CD4-positive, alpha-beta T cell (primary cell): Measurements from ENCODE around the gene SOST. TPM values are rescaled to one million over a fixed set of nuclear protein-coding genes. Genes with fewer than 3 reads are reported as not detected.

Source experiments
- ATAC-seq: fragments of 200-7000 bp; cut with Tn5 transposase; one replicate; pipeline ENCODE4 v1.10.0; 2022; ENCODE audit warnings: mild to moderate bottlenecking; ENCODE audit not compliant: poor library complexity
- CTCF ChIA-PET: fragments of 350-600 bp; sonication (Branson Sonifier 250); formaldehyde crosslinking; loops from one replicate; lab custom pipeline; 2021; ENCODE audit warnings: antibody characterized with exemption, inconsistent platforms; lab: Charles Lee
- POLR2A ChIA-PET: fragments of 350-600 bp; sonication (Branson Sonifier 250); formaldehyde crosslinking; loops from one replicate; lab custom pipeline; 2021; ENCODE audit warnings: antibody characterized with exemption, inconsistent platforms; lab: Charles Lee
- DNase-seq, 14 experiments: peaks; one replicate each; pipeline ENCODE4 v3.0.0-alpha.2; 2013 to 2020; ENCODE audit warnings: mixed read lengths in 2 of 14
- H3K27ac ChIP-seq, 2 donors: one replicate each; pipeline versions ENCODE4 v1.5.1 to v1.7.0; 2013; ENCODE audit warnings: low read length in 2 of 2, low read depth in 1 of 2, mild to moderate bottlenecking in 1 of 2
- H3K27me3 ChIP-seq, 2 experiments: 1 replicate in 1 of 2; 2 replicates in 1 of 2; pipeline versions ENCODE4 v1.6.1 to v1.7.0; 2013; ENCODE audit warnings: low read length in 2 of 2, control low read depth in 1 of 2, mild to moderate bottlenecking in 1 of 2, moderate library complexity in 1 of 2; ENCODE audit not compliant: insufficient read depth in 2 of 2, control insufficient read depth in 1 of 2
- H3K36me3 ChIP-seq: one replicate; pipeline ENCODE4 v1.6.1; 2013; ENCODE audit warnings: low read length, control low read depth; ENCODE audit not compliant: insufficient read depth
- H3K4me1 ChIP-seq: one replicate; pipeline ENCODE4 v1.6.1; 2013; ENCODE audit warnings: low read length, control low read depth; ENCODE audit not compliant: insufficient read depth
- H3K4me3 ChIP-seq: one replicate; pipeline ENCODE4 v1.5.1; 2013; ENCODE audit warnings: mild to moderate bottlenecking, low read length, moderate library complexity
- H3K9me3 ChIP-seq, 2 experiments: 1 replicate in 1 of 2; 2 replicates in 1 of 2; pipeline versions ENCODE4 v1.6.1 to v1.7.0; 2013; ENCODE audit warnings: low read length in 2 of 2, mild to moderate bottlenecking in 2 of 2, control low read depth in 1 of 2, moderate library complexity in 1 of 2; ENCODE audit not compliant: control insufficient read depth in 1 of 2, insufficient read depth in 1 of 2
- H3K27ac Mint-ChIP-seq: one replicate; pipeline ENCODE4 v1.8.0; 2020; ENCODE audit warnings: mixed read lengths
- H3K27me3 Mint-ChIP-seq: one replicate; pipeline ENCODE4 v1.8.0; 2021; ENCODE audit warnings: mixed read lengths
- H3K36me3 Mint-ChIP-seq: one replicate; pipeline ENCODE4 v1.8.0; 2021; ENCODE audit warnings: low read depth, mixed read lengths
- H3K4me1 Mint-ChIP-seq: one replicate; pipeline ENCODE4 v1.8.0; 2021; ENCODE audit warnings: low read depth, mixed read lengths
- H3K4me3 Mint-ChIP-seq: one replicate; pipeline ENCODE4 v1.8.0; 2020; ENCODE audit warnings: mild to moderate bottlenecking, mixed read lengths
- H3K9me3 Mint-ChIP-seq: one replicate; pipeline ENCODE4 v1.8.0; 2020; ENCODE audit warnings: mixed read lengths
- CTCF ChIP-seq: fragments of 200-600 bp; IDR thresholded peaks from one replicate; pipeline ENCODE4 v1.8.0; 2022; ENCODE audit warnings: antibody characterized with exemption, mild to moderate bottlenecking
- intact Hi-C, 2 experiments: fragments of 100-400 bp; cut with DNase I in 1 of 2; cut with micrococcal nuclease in 1 of 2; formaldehyde crosslinking; loops; one replicate each; pipeline versions ENCODE4 v1.15.1 to v1.9.0; 2023 to 2025; cut with DNase I, micrococcal nuclease
- total RNA-seq, 174 experiments: library from RNA in 2 of 174; stranded (reverse) in 2 of 174; gene quantifications; one replicate each; pipeline ENCODE4 v1.2.3 and lab custom pipeline; 2021 to 2026

Gene SOST
- total RNA-seq, 2 experiments from 2014 or later, result not detected

DNA sequence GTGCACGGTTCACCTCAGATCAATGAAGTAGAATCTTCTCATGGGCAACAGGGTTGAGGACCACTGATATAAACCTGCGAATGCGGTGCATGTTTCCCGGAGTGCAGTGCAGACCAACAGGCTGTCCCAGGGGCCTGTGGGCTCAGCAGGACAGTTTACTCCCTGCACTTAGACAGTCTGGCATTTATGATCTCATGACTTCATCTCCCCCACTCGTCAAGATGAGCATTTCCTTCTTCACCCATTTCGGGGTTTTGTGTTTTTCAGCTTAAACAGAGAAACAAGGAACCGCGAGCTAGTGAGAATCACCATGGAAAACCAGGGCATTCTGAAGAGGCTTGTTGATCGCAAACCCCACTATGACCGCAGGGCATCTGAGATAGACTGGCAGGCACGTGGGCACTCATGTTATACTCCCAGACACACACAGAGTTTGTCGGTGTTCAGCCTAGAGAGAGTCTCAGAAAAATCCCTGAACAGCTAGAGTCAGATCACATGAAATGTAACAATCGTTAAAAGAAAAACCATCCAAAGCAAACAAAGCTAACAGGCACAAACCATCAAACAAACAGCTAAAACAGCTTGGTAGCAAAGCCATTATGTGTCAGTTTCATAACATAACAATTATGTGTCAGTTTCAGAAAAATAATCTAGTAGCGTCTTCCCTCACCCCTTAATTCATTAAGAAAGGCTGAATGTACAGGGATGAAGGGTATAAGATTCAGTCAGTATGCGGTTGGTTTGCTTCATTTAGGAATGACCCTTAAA, 24.5 kb upstream of the SOST start:
- H3K4me3 ChIP-seq, result no peak overlapping the region
- peaks cover 12% of the 10 kb centered on the region for H3K4me1 ChIP-seq
- ChIA-PET CTCF (interaction anchor here (0.8 to 1.7 kb wide), 2 partner anchors 63 to 110 kb away, joined by 3 to 5 read pairs; no protein-coding TSS in a partner anchor), POLR2A (no interaction called here)
- ATAC-seq (no peak), DNase-seq (no peak)
- no peak overlapping the region for H3K27ac ChIP-seq
- TF ChIP-seq CTCF, result no peak
- Mint-ChIP-seq H3K27me3 (peaks cover 57% of the 10 kb centered on the region), H3K4me3 (no peak overlapping the region), H3K4me1 (peaks cover 8% of the 10 kb centered on the region), H3K27ac (no peak overlapping the region), H3K36me3 (no peaks in the 10 kb centered on the region), H3K9me3 (no peaks in the 10 kb centered on the region)
- H3K36me3 ChIP-seq, result no peaks in the 10 kb centered on the region
- no peaks in the 10 kb centered on the region for H3K9me3 ChIP-seq
- H3K27me3 ChIP-seq, result peaks cover 8 to 23% of the 10 kb centered on the region in 2 experiments
- intact Hi-C loops, result no loop called here

GRCh38 chr17:43780135-43780534, 21.5 kb upstream of the SOST start, which contains the start of gene CFAP97D1:
TSS of gene CFAP97D1 (plus strand) at chr17:43780435. CDS start at chr17:43780463, 28 bp downstream.
- TF ChIP-seq CTCF, result no peak
- ChIA-PET POLR2A (no interaction called here), CTCF (interaction anchor here (1.2 kb wide), 1 partner anchor 14 kb away, joined by 3 read pairs; no protein-coding TSS in a partner anchor)
- Mint-ChIP-seq H3K36me3 (no peaks in the 10 kb centered on the region), H3K27me3 (peaks cover 48% of the 10 kb centered on the region), H3K27ac (peak within 1 kb of the TSS; percentile 36), H3K9me3 (no peaks in the 10 kb centered on the region), H3K4me1 (peaks cover 8% of the 10 kb centered on the region), H3K4me3 (peak within 1 kb of the TSS; percentile 87)
- Histone ChIP-seq H3K4me3 (peak within 1 kb of the TSS; percentile 65), H3K27ac (no peak within 1 kb of the TSS), H3K36me3 (no peaks in the 10 kb centered on the region), H3K4me1 (peaks cover 21% of the 10 kb centered on the region), H3K27me3 (peaks cover 6 to 23% of the 10 kb centered on the region in 2 experiments), H3K9me3 (no peaks in the 10 kb centered on the region)
- ATAC-seq (no peak), DNase-seq (no peak)
- intact Hi-C loops, result no loop called here

DNA sequence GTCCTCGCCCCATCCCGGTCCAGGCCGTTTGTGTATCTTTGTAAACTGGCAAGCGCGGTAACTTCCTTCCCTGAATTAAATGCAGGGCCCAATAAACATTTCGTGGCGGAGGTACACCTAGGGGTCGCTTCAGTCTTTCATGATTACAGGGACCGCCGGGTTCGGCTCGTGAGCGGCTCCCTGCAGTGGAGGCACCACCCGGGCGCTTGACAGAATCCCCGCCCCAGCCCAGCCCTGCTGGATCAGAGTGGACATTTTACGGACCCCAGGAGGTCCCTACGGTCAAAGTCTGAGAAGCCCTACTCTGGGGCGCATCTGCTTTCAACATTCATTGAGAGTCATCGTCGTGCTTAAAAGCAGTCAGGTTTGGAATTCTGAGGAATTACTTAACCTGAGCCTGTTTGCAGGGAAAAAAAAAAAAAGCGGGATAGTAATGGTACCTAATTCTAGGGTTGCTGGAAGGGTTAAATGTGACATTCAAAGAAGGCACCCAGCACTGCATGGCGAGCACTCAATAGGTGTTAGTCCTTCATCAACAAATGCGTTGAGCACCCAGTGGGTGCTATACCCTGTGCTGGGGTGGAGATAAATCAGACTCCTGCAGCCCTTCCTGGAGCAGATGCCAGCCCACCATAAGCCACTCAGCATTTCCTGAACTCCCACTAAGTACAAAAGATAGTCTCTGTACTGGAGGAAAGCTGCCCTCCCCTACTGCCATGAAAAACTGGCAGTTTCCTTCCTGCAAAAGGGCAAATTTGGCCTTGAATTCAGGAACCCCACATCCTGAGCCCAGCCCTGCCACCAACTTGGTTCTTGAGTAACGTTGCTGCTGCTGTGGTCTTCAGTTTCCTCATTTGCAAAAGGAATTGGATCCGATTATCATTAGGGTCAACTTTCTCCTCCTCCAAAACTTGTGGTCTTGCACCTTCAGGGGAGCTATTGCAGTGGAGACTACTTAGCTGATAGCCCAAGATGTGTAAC, 20.8 kb upstream of the SOST start:
- peak; percentile 53 for ATAC-seq
- peaks cover 8% of the 10 kb centered on the region for H3K4me1 Mint-ChIP-seq
- H3K4me3 Mint-ChIP-seq, result peak overlapping the region; percentile 87
- peak overlapping the region; percentile 36 for H3K27ac Mint-ChIP-seq
- Histone ChIP-seq H3K27me3 (peaks cover 6 to 23% of the 10 kb centered on the region in 2 experiments), H3K4me3 (peak overlapping the region; percentile 65), H3K4me1 (peaks cover 21% of the 10 kb centered on the region), H3K27ac (no peak overlapping the region), H3K9me3 (no peaks in the 10 kb centered on the region), H3K36me3 (no peaks in the 10 kb centered on the region)
- peaks cover 41% of the 10 kb centered on the region for H3K27me3 Mint-ChIP-seq
- POLR2A ChIA-PET, result interaction anchor here (0.6 to 1.3 kb wide), 6 partner anchors 11 to 566 kb away, joined by 3 to 5 read pairs (median 3); partner anchors contain the start of genes CD300LG and GRN
- TF ChIP-seq CTCF, result no peak
- no peaks in the 10 kb centered on the region for H3K9me3 Mint-ChIP-seq
- intact Hi-C loops, result loop anchor here in 1 of 2 experiments (10.0 kb wide), 2 partner anchors 385 to 725 kb away; partner anchors contain the start of genes ARL4D and GPATCH8
- DNase-seq, result peak in 1 of 14 experiments; percentile 7
- no peaks in the 10 kb centered on the region for H3K36me3 Mint-ChIP-seq
- CTCF ChIA-PET, result interaction anchor here (0.8 to 1.6 kb wide), 4 partner anchors 9 to 67 kb away, joined by 3 to 7 read pairs (median 4); partner anchors contain the start of gene CD300LG
